Keratinocyte (primary cell): ENCODE results near the gene ARHGEF16.

Source experiments
- EZH2 ChIP-seq: IDR thresholded peaks from one replicate; pipeline ENCODE4 v1.6.1; 2012; ENCODE audit warnings: inconsistent platforms, mild to moderate bottlenecking, low read length, moderate library complexity
- TF ChIP-seq, protein P1 (sequence below), 3 experiments: IDR thresholded peaks in 1 of 3; conservative IDR thresholded peaks in 1 of 3; optimal IDR thresholded peaks in 1 of 3; 2 replicates in 2 of 3; 3 replicates in 1 of 3; pipeline versions ENCODE3 to v1.5.1; 2011; ENCODE audit warnings: low read length in 3 of 3, mild to moderate bottlenecking in 3 of 3, moderate library complexity in 2 of 3, control low read depth in 1 of 3, inconsistent platforms in 1 of 3; ENCODE audit not compliant: insufficient read depth in 2 of 3; ENCODE audit errors: extremely low read depth in 1 of 3

DNA sequence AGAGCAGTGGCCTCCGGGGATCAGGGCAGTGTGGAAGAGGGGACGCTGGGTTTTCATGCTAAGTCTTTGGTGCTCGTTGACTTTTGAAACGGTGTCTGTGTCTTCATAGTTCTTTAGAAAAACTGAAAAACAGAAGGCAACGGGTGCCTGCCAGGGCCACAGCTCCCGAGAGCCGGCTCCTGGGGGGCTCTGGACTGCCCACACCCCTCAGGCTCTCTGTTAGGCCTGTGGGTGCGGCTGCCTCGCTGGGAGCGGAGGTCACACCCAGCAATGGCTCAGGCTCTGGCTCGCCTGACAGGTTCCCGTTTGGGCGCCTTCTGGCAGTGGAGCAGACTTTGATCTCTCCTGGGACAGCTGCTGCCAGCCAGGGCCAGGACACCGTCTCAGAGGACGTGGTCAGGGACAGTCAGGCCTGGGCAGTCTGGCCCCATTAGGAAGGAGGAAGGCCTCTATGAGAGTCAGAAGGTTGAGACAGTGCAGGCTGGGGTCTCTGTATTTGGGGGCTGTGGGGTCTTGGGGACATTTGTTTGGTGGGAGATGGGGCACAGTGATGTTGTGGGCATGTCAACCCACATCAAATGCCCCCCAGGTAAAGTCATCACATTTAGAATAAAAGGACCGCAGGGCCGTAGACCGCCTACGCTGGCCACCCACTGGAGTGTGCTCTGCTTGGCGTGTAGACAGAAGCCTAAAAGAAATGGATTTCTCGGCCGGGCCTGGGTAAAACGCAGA, 5.6 kb downstream of the ARHGEF16 start:
- TF ChIP-seq, protein P1, sequence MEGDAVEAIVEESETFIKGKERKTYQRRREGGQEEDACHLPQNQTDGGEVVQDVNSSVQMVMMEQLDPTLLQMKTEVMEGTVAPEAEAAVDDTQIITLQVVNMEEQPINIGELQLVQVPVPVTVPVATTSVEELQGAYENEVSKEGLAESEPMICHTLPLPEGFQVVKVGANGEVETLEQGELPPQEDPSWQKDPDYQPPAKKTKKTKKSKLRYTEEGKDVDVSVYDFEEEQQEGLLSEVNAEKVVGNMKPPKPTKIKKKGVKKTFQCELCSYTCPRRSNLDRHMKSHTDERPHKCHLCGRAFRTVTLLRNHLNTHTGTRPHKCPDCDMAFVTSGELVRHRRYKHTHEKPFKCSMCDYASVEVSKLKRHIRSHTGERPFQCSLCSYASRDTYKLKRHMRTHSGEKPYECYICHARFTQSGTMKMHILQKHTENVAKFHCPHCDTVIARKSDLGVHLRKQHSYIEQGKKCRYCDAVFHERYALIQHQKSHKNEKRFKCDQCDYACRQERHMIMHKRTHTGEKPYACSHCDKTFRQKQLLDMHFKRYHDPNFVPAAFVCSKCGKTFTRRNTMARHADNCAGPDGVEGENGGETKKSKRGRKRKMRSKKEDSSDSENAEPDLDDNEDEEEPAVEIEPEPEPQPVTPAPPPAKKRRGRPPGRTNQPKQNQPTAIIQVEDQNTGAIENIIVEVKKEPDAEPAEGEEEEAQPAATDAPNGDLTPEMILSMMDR (optimal IDR thresholded peaks at IDR 0.05 in 1 of 3, IDR thresholded peaks at IDR 0.05 in 1 of 3, conservative IDR thresholded peaks at IDR 0.05 in 1 of 3; ENCODE audit: extremely low read depth in 1 of 3, insufficient read depth in 2 of 3, low read length in 3 of 3), result no peak
- TF ChIP-seq EZH2, result no peak
